ENCODE measurements around the gene MYL4.
A peak's percentile ranks its signal among the peaks of the same experiment; 100 is the strongest.
"Not testable (repeated sequence)": the region's sequence is repeated elsewhere in the genome, so short reads cannot be mapped to it uniquely, and the experiment has no call there.

Gene MYL4

GRCh38 chr17:47222047-47222446 is 12.9 kb downstream of the MYL4 start:
- DNase-seq: no peak

GRCh38 chr17:47223007-47223406 is 13.9 kb downstream of the MYL4 start:
- DNase-seq: no peak

DNA sequence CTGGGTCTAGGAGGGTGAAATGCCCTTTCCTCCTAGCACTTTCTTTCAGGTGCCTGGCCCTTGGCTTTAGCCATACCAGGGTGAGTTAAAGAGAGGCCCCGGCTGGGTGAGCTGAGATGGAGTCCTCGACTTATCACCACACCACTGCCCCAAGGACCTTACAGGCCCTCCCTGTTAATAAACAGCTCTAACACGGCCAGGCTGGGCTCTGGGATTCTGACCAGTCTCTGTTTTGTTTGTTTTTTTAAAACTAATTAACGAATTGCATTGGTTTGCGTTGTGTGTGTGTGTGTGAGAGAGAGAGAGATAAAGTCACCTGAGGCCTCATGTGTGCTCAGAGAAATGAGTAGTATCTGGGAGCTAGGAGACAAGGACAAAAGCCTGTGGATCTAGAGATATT is 14.3 kb downstream of the MYL4 start:
- DNase-seq: no peak

DNA sequence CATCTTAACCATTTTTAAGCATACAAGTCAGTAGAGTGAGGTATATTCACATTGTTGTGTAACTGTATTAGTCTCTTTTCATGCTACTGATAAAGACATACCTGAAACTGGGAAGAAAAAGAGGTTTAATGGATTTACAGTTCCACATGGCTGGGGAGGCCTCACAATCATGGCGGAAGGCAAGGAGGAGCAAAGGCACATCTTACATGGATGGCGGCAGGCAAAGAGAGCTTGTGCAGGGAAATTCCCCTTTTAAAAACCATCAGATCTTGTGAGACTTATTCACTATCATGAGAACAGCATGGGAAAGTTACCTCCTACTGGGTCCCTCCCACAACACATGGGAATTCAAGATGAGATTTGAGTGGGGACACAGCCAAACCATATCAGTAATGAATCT is 14.9 kb downstream of the MYL4 start:
- not testable (repeated sequence) for DNase-seq

DNA sequence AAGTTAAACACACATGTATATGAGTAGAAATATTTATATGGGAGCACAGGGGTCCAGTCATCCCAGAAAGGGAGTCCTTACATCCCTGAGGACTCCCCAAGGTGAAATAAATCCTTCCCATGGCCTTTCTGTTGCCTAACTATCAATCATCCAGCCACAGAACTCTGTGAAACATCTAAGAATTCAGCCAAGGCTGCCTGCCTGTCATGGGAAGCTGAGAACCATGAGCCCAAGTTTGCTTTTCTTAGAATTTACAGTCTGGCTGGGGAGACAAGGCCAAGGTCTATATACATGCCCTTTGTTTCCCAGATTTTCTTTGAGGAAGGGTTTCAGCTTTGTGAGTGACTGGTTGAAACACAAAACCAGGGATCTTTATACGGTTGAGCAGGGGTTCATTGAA is 15.8 kb downstream of the MYL4 start:
- DNase-seq: no peak

- no peak for DNase-seq
Observed at GRCh38 chr17:47225436-47225858, 16.3 kb downstream of the MYL4 start.

DNA sequence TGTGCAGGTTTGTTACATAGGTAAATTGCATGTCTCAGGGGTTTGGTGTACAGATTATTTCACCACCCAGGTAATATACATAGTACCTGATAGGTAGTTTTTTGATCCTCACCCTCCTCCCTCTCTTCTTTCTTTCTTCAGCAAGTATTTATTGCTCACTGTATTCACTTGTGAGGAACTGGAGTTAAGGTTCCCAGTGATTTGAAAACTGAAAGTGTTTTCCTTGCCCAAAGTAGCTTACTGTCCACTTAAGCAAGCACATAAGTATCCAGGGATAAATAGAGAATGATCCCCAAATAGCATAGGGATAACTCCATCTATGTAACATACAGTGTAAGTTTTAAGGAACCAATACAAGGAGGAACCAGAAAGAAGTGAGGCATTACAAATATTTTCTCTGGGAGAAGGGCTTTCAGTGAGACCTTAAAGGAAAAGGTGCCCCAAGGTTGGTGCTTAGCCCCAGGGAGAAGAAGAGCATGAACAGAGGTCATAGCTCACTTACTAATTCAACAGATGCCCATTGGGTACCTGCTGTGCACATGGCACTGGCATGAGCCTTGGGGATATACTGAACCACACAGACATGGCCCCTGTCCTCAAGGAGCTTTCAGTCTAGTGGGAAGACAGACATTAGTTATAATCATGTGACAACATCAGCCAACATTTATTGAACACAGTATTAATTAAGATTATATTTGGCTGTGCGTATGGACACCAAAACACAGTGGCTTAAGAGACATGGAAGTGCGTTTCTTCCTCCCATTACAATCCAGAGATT is 17.0 kb downstream of the MYL4 start:
- no peak for DNase-seq

DNA sequence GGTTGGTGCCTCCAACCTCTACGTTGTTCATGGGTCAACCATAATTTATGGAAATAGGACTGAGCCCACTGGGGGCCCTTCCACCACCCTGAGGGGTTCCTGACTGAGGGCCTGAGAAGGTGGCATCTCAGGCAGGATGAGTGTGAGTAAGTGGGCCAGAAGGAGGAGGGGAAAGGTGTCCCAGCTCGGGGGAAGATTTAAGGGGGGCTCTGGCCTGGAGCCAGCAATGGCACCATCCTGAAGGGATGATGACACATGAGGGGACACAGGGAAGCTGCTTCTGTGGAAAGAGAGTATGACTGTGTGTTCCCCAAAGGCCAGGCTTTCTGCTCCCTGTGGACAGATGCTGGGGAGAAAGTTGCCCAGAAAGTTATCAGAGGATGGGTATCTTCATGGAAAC is 18.7 kb downstream of the MYL4 start:
- no peak for DNase-seq

GRCh38 chr17:47229535-47230443 is 20.6 kb downstream of the MYL4 start:
- DNase-seq: peak; percentile 89

DNA sequence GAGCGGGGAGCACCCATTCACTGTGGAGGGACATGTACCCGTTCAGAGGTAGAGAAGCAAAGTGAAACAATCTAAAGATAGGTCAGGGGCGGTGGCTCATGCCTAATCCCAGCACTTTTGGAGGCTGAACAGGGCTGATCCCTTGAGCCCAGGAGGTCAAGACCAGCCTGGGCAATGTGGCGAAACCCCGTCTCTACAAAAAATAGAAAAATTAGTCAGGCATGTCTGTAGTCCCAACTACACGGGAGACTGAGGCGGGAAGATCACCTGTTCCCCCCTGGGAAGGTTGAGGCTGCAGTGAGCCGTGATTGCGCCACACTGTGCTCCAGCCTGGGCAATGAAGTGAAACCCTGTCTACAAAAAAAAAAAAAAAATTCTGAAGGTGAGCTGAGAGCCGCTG is 21.7 kb downstream of the MYL4 start:
- DNase-seq: no peak

GRCh38 chr17:47231334-47231733 is 22.2 kb downstream of the MYL4 start:
- DNase-seq: no peak

- no peak for DNase-seq
Observed at GRCh38 chr17:47231866-47232265, 22.7 kb downstream of the MYL4 start.

GRCh38 chr17:47232465-47232864 is 23.3 kb downstream of the MYL4 start:
- DNase-seq: no peak

DNA sequence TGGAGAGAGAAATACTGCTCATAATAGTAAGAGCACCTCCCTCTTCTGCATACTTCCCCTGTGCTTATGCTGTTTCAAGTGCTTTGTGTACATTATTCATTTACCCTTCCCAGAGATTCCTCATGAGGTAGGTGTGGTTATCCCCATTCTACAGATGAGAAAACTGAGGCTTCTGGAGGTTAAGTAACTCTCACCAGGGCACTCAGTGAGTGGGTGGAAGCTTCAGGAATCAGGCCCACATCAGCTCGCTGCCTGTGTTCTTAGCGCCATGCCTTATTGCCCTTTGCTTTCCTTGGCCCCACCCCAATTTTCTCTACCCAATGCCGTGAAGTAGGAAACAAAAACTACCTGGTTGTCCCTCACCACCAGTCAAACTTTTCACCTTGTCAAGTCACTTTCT is 26.4 kb downstream of the MYL4 start:
- no peak for DNase-seq

DNA sequence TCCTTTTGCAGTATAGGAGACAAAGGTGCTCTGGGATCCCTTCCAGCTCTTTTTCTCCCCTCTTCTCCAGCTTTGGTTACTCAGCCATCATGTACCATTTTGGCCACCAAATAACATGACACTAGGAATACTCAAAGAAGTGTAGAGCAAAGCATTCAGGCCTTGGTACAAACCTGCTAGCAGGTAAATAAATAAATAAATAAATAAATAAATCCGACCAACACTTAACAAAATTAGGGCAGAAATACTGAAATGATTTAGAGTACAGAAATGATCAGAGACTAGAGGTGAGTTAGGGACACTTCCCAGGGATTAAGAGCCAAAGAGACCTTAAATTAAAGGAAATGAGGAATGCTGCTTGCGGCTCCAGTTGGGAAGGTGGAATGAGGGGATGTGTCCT is 26.8 kb downstream of the MYL4 start:
- no peak for DNase-seq

DNA sequence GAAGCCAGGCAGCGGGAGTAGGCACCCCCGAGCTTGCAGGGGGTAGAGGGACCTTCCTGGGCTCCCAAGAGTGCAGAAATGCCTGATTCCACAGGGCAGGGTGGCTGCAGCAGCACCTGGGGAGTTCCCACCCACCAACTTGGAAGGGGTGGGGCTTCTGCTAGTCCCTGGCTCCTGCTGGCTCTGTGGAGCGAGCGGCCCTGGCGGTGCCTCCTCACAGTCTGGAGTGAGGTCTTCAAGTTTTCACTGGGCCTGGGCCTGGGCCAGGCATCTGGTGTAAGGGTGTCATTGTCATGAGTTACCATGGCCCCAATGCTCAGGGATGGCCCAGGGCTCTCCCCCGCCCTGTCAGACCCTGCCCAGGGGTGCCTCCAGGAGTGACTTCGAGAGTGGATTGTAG is 28.7 kb downstream of the MYL4 start:
- no peak for DNase-seq

DNA sequence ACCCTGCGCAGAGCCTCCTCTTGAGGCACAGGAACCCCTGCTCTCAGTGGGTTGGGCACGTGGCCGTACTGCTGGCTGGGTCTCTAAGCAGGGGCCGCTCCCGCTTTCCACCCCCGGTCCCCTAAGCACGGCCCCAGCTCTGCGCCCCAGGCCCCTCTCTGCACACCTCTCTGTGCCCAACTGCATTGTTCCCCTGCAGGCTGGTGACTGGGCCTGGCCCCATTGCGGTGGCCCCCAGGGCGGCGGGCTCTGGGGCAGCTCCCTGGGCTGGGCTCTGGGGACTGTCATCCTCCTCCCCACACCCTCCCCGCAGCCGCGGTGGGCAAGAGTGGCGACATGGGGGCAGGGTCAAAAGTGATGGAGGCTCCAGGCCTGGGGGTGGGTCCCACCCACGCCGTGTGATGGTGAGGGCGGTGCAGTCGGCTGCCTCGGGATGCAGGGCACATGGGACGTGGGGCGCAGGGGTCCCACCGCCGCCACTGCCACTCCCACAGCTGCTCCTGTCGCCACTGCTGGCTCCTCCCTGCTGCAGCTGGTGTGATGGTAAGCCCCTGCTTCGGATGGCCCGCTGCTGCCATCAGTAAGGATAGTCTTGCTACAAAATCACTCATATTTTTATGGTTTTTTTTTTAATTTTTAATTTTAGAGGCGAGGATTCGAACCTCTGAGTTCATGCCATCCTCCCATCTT is 29.3 kb downstream of the MYL4 start:
- no peak for DNase-seq

GRCh38 chr17:47239619-47239966 is 30.4 kb downstream of the MYL4 start:
- DNase-seq: no peak

GRCh38 chr17:47239967-47240651 is 31.0 kb downstream of the MYL4 start:
- DNase-seq: peak; percentile 73

DNA sequence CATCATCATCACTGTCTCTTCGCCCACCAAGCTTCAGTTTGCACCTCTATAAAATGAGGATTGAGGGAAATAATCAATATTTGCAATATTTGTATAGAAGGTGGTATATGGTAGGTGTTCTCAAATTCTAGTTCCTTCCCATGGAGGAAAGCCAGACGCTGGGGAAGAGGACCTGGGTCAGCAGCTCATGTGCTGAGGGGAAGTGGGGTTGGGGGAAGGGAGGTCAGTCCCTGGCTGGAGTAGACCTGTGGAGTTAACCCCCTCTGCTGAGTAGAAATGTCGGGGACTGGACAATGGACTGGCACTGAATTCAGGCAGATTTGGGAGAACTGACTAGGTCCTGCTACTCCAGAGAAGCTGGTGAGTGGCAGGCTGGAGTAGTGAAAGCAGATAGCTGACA is 31.7 kb downstream of the MYL4 start:
- no peak for DNase-seq

- DNase-seq: no peak
Observed at GRCh38 chr17:47242648-47243047, 33.5 kb downstream of the MYL4 start.

DNA sequence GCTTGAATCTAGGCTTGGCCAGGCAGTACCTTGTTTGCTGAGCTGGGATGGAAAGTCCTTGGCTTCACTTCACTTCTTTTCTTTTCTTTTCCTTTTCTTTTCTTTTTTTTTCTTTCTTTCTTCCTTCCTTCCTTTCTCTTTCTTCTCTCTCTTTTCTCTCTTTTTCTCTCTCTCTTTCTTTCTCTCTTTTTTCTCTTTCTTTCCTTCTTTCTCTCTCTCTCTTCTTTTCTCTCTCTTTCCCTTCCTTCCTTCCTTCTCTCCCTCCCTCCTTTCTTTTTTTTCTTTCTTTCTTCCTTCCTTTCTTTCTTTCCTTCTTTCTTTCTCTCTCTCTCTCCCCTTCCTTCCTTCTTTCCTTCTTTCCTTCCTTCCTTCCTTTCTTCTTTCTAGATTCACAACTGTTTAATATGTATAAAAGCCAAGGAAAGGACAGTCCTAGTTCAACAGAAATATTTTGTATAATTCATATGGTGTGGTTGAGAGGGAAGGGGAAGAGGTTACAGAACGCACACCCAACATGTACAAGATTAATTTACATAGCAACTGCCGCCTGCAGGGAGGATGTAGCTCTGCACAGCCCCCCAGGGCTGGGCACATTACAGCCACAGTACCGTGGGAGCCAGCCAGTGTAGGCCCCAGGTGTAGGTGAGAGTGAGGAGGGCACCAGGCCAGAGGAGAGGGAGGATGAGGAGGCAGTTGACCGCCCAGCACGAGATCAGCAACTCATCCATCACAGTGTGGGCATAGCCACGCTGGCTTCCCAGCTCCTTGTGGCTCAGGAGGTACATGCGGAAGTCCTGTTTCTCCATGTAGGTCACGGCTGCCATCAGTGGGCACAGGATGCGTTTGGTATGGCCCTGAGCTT is 34.8 kb downstream of the MYL4 start:
- no peak for DNase-seq
